NB4 (cell line): ENCODE measurements around the gene PWWP3B.

Source experiments
- CTCF ChIP-seq: IDR thresholded peaks from one replicate; pipeline ENCODE4 v1.5.1; 2012; ENCODE audit warnings: low read depth, low read length
- POLR2A ChIP-seq: IDR thresholded peaks from 2 replicates; pipeline ENCODE4 v1.6.1; 2011; ENCODE audit warnings: mild to moderate bottlenecking; ENCODE audit not compliant: insufficient read length; ENCODE audit errors: extremely low read depth

DNA sequence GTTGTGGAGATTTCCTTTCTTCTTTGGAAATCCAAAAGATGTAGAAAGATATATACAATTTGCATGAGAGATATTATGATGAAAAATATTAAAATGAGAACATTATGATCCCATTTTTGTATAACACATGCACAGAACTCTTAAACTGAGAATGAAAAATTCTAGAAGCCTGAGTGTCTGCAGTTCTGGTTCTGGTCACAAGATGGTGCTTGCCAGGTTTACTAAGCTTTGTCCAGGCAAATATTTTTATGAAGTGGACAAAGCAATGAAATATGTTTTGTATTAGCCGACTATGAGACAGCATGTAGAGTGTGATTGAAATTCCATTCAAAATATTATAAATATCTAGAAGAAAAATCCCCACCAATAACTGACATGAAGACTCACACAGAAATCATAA lies 2.2 kb downstream of the PWWP3B start:
- TF ChIP-seq CTCF = peak; percentile 29
- TF ChIP-seq POLR2A = no peak
